ENCODE results near the gene HYAL4.
A peak's percentile ranks its signal among the peaks of the same experiment; 100 is the strongest.
"Not testable (repeated sequence)": the region's sequence is repeated elsewhere in the genome, so short reads cannot be mapped to it uniquely, and the experiment has no call there.

The HYAL4 gene

GRCh38 chr7:123844712-123845219 is at the start of gene HYAL4:
TSS of gene HYAL4 (plus strand) at chr7:123845169. CDS start at chr7:123868274, 23,105 bp downstream.
- DNase-seq = no peak

GRCh38 chr7:123795917-123796316 is 49.1 kb upstream of the HYAL4 start:
- no peak for DNase-seq

- DNase-seq = no peak
Observed at GRCh38 chr7:123796568-123796967, 48.4 kb upstream of the HYAL4 start.

- DNase-seq = peak; percentile 54
Observed at GRCh38 chr7:123797673-123798531, 47.1 kb upstream of the HYAL4 start.

GRCh38 chr7:123798532-123799188 is 46.3 kb upstream of the HYAL4 start:
- no peak for DNase-seq

GRCh38 chr7:123802249-123802648 is 42.7 kb upstream of the HYAL4 start:
- no peak for DNase-seq

GRCh38 chr7:123805287-123805686 is 39.7 kb upstream of the HYAL4 start:
- DNase-seq = no peak

- no peak for DNase-seq
Observed at GRCh38 chr7:123809471-123809870, 35.5 kb upstream of the HYAL4 start.

- DNase-seq = no peak
Observed at GRCh38 chr7:123811056-123811455, 33.9 kb upstream of the HYAL4 start.

- no peak for DNase-seq
Observed at GRCh38 chr7:123816916-123817315, 28.1 kb upstream of the HYAL4 start.

GRCh38 chr7:123819001-123819400 is 26.0 kb upstream of the HYAL4 start:
- no peak for DNase-seq

- not testable (repeated sequence) for DNase-seq
Observed at GRCh38 chr7:123819795-123820194, 25.2 kb upstream of the HYAL4 start.

GRCh38 chr7:123820864-123821263 is 24.1 kb upstream of the HYAL4 start:
- no peak for DNase-seq

- DNase-seq = no peak
Observed at GRCh38 chr7:123821320-123821719, 23.6 kb upstream of the HYAL4 start.

GRCh38 chr7:123823898-123824753 is 20.8 kb upstream of the HYAL4 start:
- no peak for DNase-seq

- no peak for DNase-seq
Observed at GRCh38 chr7:123824754-123825067, 20.3 kb upstream of the HYAL4 start.

GRCh38 chr7:123828805-123829204 is 16.2 kb upstream of the HYAL4 start:
- no peak for DNase-seq

GRCh38 chr7:123836656-123837055 is 8.3 kb upstream of the HYAL4 start:
- DNase-seq = no peak

- DNase-seq = not testable (repeated sequence)
Observed at GRCh38 chr7:123839106-123839505, 5.9 kb upstream of the HYAL4 start.

GRCh38 chr7:123844142-123844541 is 827 bp upstream of the HYAL4 start:
- DNase-seq = not testable (repeated sequence)

- no peak for DNase-seq
Observed at GRCh38 chr7:123845823-123846216, 851 bp downstream of the HYAL4 start.

GRCh38 chr7:123846217-123846891 is 1.4 kb downstream of the HYAL4 start:
- no peak for DNase-seq

GRCh38 chr7:123847868-123848267 is 2.9 kb downstream of the HYAL4 start:
- no peak for DNase-seq

Data from Kasumi-1 (cell line).